ENCODE data around the gene FRMD4A. TPM values are rescaled to one million over a fixed set of nuclear protein-coding genes. Genes with fewer than 3 reads are reported as not detected.
A peak's percentile ranks its signal among the peaks of the same experiment; 100 is the strongest.
"Not testable (repeated sequence)": the region's sequence is repeated elsewhere in the genome, so short reads cannot be mapped to it uniquely, and the experiment has no call there.

Gene FRMD4A
- total RNA-seq, 1 donor from 2014 or later, result 16.1 TPM

DNA sequence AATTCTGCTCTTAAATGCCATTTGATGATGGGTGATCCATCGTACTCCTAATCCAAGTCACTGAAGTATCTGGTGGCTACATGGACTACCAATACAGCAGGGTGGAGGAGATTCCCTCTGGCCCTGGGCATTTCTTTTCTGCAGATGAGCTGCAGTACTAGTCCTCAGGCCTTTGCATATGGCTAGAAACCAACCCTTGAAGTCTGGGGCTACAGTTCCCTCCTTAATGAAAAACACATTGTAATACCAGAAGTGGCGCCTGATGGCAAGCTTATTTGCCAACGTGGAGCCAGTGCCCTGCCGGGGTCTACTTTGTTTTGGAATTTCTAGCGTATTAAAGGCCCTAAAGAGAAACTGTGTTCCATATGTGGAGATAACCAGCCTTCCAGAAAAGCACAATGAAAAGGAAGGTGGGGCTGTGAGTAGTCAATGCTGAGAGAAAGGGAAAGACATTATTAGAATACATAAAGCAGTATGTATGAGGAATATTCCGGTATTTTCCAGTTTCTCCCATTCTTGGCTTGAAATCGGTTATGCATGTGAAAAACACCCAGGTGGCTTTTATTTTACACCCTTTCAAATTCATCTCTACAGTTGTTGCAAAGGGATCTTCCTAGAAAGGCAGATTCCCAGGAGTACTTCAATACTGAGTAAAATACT lies 375.2 kb downstream of the FRMD4A start:
- DNase-seq (ENCODE audit: low spot score), result no peak

DNA sequence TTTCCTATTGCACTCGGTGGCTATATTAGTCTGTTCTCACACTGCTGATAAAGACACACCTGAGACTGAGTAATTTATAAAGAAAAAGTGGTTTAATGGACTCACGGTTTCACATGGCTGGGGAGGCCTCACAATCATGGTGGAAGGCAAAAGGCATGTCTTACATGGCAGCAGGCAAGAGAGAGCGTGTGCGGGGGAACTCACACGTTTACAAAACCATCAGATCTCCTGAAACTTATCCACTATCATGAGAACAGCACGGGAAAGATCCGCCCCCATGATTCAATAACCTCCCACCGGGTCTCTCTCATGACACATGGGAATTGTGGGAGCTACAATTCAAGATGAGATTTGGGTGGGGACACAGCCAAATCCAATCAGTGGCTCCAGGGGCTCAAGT lies 376.5 kb downstream of the FRMD4A start:
- not testable (repeated sequence) for DNase-seq (ENCODE audit: low spot score)

DNA sequence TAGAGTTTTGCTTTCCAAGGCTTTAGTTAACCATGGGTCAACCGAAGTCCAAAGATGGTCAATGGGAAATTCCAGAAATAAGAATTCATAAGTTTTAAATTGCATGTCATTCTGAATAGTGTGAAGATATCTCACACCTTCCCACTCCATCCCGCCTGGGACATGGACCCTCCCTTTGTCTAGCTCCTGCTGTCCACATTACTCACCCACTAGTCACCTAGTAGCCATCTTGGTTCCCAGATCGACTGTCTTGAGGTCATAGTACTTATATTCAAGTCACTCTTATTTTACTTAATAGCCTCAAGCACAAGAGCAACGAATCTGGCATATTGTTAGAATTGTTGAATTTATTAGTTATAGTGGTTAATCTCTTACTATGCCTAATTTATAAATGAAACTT lies 377.4 kb downstream of the FRMD4A start:
- no peak for DNase-seq (ENCODE audit: low spot score)

DNA sequence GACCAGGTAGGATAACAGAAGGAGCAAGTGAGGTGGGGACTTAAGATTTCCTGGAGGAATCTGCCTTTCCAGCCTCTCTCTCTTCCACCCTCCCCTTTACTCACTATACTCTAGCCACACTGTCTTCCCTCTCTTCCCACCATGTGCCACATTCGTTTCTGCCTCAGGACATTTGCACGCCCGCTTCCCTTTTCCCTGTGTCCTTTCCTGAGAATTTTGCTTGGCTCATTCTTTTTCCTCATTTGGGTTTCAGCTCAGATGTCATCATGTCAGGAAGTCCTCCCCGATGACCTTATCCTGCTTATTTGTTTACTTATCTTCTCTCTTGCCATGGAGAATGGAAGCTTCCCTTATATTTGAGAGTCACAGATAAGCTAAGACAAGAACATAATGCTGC lies 380.2 kb downstream of the FRMD4A start:
- no peak for DNase-seq (ENCODE audit: low spot score)

DNA sequence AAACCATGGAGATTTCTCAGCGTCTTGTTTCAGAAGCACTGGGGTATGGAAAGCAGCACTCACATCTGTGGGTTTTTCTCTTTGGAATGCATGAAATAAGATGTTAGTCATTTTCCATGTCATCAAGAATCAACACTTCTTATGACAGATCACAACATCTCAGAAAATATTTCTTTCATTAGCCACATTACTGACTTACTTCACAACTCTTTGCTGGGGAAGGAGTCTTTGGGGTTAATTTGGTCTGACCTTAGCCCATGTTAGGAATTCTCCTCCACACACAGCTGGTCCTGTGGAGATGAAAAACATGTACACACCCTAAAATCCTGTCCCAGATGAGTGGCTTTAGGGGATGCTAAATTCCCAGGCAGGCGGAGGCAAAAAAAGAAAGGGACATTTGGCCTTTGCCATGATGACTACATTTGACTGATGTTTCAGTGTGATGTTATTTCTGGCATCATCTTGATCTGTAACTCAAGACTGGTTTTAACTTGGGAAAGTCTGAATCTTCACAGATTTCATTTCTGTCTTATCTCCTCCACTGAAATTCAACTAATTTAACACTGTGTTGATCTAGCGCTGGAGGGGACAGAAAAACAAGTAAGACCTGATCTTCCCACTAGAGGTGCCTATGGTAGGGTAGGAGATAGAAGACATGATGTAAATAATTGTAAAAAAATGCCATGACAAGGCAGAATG lies 380.7 kb downstream of the FRMD4A start:
- peak; percentile 69 for DNase-seq (ENCODE audit: low spot score)

DNA sequence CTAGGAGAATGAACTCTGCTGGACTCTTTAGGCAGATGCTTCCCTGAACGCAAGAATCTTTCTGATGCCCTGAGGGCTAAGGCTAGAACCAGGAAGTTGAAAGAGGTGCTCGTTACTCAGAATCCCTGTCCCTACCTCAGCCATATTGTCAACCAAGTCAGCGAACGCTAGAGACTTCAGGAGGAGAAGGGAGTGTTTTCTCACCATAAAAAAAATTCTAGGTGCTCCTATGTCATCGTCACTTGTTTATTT lies 384.6 kb downstream of the FRMD4A start:
- no peak for DNase-seq (ENCODE audit: low spot score)

DNA sequence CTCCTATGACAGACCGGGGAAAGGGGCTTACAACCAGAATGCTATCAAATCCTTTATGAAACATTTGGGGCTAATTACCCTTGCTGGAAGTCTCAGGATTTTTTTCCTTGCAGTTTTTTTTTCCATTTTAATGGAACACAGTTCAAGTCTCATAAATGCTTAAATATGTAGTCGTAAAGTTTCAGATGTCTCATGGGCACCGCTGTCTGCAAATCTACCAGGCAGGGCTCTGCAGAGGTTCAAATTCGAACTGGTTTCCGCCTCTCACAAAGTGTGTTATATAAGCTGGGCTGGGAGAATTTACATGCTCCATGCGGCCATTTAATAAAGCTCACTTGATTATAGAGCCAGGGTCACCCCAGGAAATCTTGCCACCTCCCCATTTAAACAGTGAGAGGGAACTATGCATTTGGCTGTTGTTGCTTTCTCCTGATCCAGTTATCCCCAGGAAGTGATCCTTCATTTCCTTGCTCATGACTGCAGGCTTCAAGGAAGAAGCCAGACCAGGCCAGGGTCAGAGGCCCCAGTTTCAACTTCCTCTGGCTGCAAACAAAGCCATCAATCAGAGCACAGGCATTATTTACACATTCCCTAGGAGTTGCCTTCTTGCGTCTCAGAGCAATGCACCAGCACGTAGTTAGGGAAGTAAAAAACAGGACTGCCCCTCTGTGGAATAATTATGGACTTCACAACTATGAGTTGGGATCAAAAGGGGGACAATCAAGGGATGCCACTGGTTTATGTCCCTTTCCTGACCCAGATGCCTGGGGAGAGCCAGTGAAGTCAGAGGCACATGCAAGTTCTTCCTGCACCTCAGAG lies 385.1 kb downstream of the FRMD4A start:
- peak; percentile 63 for DNase-seq (ENCODE audit: low spot score)

DNA sequence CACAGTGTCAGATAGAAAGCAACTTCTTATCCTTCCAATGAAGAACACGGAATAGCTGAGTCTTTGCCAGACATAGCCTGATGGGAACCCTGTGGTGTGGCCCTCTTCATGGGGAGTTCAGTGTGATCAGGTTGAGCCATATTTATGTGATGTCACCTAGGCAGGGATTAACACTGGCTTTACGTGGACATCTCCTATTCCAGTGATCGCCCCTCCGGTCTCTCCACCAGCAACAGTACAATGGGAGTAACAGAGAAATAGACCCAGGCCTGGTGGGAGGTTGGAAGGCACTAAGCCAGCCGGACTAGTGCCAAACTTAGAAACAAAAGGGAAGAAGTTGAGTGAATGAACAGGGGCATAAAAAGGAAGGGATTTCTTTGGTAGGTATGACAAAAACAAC lies 385.9 kb downstream of the FRMD4A start:
- no peak for DNase-seq (ENCODE audit: low spot score)

DNA sequence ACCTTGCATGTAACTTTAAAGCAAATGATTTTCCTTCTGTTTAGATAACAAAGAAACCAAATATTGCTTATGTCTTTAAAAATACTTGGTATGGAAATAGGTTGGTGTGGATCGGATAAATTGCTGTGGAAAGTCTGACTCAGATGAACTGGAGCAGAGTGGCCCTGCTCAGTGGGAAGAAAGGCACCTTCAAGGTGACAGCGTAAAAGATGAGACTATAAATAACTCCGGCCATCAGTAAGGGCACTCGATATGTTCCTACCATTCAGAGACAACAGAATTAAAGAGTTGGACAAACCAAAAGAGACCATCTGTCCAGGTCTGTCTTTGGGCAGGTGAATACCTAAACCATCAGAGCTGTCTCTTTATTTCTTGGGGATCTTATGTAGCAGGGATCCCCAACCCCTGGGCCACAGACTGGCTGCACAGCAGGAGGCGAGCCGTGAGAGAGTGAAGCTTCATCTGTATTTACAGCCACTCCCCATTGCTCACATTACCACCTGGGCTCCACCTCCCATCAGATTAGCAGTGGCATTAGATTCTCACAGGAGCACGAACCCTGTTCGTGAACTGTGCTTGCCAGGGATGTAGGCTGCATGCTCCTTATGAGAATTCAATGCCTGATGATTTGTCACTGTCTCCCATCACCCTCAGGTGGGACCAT lies 386.9 kb downstream of the FRMD4A start:
- no peak for DNase-seq (ENCODE audit: low spot score)

DNA sequence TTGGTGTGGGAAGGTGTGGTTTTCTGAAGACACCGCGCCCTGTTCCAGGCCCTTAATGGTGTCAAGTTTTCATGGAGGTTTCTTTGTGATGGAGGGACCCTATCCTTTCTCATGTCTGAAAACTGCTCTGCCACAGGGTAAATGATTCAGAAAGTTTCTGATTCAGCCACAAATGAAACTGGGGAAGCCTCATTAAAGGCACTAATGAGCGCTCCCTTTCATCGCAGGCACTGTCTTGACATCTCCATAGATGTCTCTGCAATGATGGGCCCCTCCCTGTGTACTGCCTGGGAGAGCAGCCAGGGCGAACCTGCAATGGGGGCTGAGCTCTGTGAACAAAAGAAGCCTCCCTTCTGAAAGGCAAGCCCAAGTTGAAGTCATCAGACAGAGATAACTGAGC lies 388.7 kb downstream of the FRMD4A start:
- no peak for DNase-seq (ENCODE audit: low spot score)

DNA sequence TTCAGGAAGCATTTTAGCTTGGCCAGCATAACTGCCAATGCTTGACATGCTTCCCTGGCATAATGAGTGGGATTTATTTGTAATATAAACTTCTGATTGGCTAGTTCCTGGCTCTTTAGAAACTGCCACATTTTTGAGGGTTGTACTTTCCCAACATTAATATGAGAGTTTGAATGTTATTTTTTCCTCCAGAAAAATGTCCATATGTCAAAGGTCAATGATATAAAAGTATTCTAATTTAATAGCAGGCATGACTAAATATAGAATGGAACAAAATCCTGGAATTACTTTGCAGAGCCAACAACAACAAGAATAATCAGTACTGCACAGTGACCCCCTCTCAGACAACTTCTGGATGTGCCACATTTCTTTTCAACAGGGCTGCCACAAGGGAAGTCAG lies 391.3 kb downstream of the FRMD4A start:
- DNase-seq (ENCODE audit: low spot score), result peak; percentile 37

DNA sequence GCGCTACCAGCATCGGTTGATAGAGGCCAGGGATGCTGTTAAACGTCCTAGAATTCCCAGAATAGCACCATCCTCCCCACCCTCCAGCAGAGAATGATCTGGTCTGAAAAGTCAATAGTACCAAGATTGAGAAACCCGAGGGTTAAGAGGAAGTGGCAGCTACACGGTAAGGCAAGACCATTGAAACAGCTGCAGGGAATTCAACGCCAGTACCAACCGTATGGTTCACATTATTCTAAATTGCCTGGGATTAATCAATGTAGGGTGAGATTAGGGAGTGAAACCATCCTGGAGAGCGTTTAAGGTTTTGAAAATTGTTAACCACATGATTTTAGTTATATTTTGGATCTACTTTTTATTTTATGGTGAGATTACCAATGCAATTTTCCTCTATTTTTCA lies 391.8 kb downstream of the FRMD4A start:
- DNase-seq (ENCODE audit: low spot score), result no peak

DNA sequence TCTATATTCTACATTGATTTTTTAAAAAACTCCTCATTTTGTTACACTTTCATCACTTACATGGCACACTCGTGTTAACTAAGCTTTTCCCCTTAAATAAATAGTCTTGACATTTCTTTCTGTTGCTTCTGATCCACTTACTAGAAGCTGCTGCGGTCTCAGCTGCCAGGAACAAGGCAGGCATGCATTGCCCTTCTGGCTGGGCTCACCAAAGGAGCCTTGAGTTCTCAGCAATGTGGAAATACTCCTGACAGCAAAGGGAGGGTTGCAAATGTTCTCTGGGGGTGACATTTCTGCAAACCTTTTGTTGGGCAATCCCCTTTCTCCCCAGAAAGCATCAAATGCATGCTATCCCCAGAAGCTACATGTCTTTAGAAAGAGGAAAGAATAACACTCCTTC lies 393.9 kb downstream of the FRMD4A start:
- no peak for DNase-seq (ENCODE audit: low spot score)

DNA sequence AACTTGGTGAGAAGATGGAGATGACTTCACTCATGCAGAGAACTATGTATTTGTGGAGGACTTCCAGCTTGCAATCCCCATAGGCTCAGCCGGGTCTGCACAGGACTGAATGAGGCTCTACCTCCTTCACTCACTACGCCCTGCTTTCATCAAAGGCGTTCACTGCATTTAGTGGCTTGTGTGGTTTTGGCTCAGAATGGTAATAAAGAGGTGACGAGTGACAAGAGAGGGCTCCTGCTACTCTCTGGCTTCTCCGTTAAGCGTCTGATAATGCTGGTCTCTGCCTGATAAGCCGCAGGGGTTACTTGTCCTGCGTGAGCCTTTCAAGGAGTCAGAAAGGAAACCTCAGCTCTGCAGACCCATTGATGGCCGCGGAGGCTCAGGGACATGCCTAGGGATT lies 400.6 kb downstream of the FRMD4A start:
- DNase-seq (ENCODE audit: low spot score), result peak; percentile 91

DNA sequence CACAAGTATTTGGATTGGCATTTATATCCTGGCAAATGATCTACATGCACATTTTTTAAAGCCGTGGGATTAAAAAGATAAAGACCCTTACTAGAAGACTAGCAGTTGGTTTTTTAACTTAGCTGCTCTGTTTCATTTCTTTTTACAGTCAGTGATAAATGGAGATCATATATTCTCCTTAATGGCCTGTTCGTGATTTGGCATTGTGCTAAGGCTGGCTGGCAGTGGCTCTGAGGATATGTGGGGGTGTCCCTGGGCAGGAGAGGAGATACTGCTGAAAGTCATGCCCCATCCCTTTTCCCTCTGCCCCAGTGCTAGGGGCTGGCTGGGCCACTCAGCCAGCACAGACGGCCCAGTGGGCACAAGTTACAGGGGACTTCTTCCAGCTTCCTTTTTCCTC lies 402.3 kb downstream of the FRMD4A start:
- peak; percentile 58 for DNase-seq (ENCODE audit: low spot score)

DNA sequence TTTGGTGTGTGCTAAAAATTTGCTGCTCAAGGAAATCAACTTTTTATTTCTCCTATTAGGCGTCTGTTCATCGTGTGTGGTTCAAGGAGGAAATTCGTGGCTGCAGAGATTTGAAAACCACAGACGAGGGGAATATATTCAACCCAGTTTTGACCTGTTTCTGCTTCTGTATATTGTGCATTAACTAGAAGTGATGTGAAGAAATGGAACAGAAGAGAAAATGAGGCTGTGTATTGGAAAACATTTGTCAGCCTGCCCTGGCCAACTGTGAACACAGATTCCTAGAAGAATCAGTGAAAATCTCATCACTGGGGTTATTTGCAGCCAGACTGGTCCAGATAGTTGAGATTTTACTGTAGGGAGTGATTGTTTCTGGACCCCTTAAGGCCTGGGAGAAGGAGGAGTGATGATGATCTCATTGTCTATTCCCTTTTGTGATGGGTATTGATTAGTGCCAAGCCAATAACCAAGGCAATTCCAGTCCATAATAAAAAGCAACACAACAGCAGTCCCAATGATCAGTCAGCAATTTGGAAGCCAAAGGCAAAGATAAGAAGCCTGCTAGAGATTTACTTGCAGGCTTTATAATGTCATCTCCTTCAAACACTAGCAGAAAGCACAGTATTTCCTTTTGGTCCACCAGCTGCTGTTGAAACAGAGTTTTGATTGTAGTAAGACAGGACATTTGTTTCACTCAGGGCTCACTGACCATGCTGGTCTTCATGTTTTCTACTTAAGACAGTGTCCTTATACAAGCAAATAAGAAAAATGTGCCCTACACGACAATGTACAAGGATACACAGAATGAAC lies 404.5 kb downstream of the FRMD4A start:
- peak; percentile 42 for DNase-seq (ENCODE audit: low spot score)

DNA sequence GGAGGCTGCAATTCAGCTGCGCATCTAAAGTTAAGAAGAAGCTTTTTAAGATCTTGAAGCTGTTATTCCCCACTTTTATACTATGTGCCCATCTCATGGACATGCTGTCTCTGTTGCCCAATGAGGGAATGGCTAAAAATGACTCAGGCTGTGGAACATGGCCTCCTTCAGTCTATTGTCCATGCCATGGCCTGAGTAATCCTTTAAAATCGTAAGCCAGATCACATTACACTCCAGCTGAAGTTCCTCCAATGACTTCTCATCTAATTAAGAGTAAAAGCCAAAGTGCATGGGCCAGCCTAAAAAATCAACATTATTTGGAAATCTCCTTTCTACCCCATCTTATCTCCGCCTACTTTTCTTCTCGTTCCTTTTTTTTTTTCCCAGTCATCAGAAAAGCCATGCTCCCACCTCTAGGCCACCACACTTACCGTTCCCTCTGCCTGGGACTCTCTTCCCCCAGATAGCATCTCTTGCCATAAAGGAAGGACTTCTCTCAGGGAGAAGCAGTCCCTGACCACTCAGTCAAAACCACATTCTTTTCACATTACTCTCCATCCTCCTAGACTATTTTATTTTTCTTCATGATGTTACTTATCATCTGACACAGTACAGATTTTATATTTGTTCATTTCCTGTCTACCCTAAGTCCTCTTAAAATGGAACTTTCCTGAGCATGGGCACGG lies 406.5 kb downstream of the FRMD4A start:
- DNase-seq (ENCODE audit: low spot score), result no peak

DNA sequence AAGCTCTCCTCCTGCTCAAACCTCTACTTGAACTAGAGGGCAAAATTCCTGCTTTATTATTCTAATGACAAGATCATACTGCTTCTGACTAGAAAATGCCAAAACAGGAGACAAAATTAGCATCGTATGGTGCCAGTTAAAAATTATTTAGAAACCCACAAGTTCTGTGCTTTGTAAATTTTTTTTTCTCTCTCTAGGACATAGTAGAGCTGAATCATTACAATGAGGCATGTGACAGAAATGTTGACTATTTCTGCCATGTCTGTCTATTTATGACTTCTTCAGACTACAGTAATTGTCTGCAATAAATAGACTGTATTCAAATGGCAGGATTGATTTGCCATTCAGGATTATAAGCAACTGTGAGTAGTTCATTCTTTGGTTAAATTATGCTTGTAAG lies 408.1 kb downstream of the FRMD4A start:
- no peak for DNase-seq (ENCODE audit: low spot score)

DNA sequence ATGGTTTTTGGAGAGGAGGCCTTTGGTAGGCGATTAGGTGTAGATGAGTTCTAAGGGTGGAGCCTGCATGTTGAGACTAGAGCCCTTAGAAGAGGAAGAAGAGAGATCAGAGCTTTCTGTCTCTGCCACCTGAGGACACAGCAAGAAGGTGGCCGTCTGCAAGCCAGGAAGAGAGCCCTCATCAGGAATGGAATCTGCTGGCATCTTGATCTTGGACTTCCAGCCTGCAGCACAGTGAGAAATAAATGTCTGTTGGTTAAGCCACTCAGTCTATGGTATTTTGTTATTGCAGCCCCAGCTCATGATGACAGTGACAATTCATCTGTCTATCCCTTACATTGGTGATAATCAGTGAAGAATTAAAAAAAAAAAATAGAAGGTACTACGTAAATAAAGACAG lies 408.8 kb downstream of the FRMD4A start:
- no peak for DNase-seq (ENCODE audit: low spot score)

DNA sequence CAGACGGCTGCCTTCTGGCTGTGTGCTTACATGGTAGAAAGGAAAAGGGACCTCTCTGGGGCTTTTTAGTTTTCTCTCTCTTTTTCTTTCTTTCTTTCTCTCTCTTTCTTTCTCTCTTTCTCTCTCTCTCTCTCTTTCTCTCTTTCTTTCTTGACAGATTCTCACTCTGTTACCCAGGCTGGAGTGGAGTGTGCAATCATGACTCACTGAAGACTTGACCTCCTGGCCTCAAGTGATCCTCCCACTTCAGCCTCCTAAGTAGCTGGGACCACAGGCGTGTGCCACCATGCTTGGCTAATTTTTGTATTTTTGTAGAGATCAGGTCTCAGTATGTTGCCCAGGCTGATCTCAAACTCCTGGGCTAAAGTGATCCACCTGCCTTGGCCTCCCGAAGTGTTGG lies 409.6 kb downstream of the FRMD4A start:
- not testable (repeated sequence) for DNase-seq (ENCODE audit: low spot score)

DNA sequence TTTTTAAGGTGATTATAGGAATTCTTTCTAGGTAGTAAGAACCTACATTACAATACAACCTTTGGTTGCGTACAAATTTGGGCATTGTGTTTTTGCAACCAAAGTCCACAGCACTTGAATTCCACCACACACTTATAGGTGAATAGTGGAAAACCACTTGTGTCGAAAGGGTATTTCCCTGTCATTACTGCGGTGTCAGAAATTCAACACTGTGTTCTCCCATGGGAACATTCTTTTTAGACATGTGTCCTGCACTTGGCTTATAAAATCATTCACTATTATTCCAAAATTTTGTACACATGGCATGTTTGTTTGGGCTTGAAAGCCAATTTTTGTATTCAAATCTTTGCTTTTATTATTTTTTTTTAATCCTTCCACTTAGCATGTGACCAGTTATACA lies 410.3 kb downstream of the FRMD4A start:
- DNase-seq (ENCODE audit: low spot score), result no peak

All from umbilical cord (tissue), 2 donors.